Measurements from ENCODE around the gene CFAP141. TPM values are rescaled to one million over a fixed set of nuclear protein-coding genes. Genes with fewer than 3 reads are reported as not detected.

CFAP141 gene
- total and polyA plus RNA-seq, 2 of the 13 experiments (the other 11 are each of a cell fraction or from before 2014, with no cell fraction given): not detected

DNA sequence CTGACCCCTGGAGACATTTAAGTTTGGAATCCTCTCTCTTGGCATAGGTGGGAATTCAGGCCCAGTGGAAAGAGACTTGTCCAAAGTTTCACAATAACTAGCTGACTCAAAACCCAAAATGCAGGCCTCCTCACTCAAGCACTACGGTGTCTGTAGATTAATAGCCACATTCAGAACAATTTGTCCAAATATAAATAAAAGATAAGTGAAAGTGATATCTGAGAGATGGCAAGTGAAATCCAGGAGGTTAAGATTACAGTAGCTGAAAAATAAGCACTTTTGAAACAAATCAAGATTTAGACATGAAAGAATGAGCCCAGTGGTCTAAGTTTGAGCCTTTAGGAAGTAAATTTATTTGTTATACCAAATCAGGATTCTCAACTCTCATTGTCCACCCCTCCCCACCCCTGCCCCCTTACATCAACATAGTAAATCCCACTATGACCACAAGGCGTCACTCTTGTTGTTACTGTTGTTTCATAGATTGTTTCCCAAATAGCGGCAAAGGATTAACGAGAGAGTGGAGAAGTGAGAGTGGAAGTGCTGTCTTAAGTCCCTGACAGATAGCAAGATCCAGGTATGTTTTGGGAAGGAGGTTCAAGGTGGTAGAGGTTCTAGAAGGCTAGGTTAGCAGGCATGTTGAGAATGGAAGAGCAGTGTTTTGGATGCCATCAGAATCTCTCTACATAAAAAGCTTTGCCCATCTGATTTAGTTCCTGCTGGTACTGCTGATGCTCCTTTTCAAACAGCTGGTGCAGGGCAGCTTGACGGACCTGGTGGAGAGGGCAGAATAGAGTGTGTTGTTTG lies 7.2 kb downstream of the CFAP141 start (continued):
- TF ChIP-seq, protein P1, sequence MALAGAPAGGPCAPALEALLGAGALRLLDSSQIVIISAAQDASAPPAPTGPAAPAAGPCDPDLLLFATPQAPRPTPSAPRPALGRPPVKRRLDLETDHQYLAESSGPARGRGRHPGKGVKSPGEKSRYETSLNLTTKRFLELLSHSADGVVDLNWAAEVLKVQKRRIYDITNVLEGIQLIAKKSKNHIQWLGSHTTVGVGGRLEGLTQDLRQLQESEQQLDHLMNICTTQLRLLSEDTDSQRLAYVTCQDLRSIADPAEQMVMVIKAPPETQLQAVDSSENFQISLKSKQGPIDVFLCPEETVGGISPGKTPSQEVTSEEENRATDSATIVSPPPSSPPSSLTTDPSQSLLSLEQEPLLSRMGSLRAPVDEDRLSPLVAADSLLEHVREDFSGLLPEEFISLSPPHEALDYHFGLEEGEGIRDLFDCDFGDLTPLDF (CRISPR knock-in tag; IDR thresholded peaks at IDR 0.05): no peak
- TF ChIP-seq CHCHD3 (CRISPR knock-in tag; IDR thresholded peaks at IDR 0.05) (no peak), KDM3A (CRISPR knock-in tag; IDR thresholded peaks at IDR 0.05; ENCODE audit: low read depth) (no peak), SMAD3 (CRISPR knock-in tag; IDR thresholded peaks at IDR 0.05) (no peak), SMC3 (IDR thresholded peaks at IDR 0.05; ENCODE audit: low read length) (peak; percentile 59; the same call in 1 of the 2 replicates), NCOA5 (CRISPR knock-in tag; IDR thresholded peaks at IDR 0.05) (no peak), RFXAP (CRISPR knock-in tag; IDR thresholded peaks at IDR 0.05; ENCODE audit: borderline replicate concordance) (no peak), RFX5 (IDR thresholded peaks at IDR 0.05; ENCODE audit: low read depth, low read length) (no peak), SRY (CRISPR knock-in tag; IDR thresholded peaks at IDR 0.05) (no peak), MAZ (IDR thresholded peaks at IDR 0.05; ENCODE audit: borderline replicate concordance, low read depth, low read length) (peak; percentile 38; the same call in 1 of the 2 replicates), MAZ (CRISPR knock-in tag; IDR thresholded peaks at IDR 0.05; ENCODE audit: low read depth) (no peak), ZNF780A (CRISPR knock-in tag; IDR thresholded peaks at IDR 0.05) (no peak), FLYWCH1 (CRISPR knock-in tag; IDR thresholded peaks at IDR 0.05) (no peak), ZNF720 (CRISPR knock-in tag; IDR thresholded peaks at IDR 0.05) (no peak), ZSCAN21 (CRISPR knock-in tag; IDR thresholded peaks at IDR 0.05; ENCODE audit: borderline replicate concordance) (no peak), HOXD1 (CRISPR knock-in tag; IDR thresholded peaks at IDR 0.05) (no peak), ZC3H13 (CRISPR knock-in tag; IDR thresholded peaks at IDR 0.05) (no peak)
- TF ChIP-seq, protein P2, sequence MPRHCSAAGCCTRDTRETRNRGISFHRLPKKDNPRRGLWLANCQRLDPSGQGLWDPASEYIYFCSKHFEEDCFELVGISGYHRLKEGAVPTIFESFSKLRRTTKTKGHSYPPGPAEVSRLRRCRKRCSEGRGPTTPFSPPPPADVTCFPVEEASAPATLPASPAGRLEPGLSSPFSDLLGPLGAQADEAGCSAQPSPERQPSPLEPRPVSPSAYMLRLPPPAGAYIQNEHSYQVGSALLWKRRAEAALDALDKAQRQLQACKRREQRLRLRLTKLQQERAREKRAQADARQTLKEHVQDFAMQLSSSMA (CRISPR knock-in tag; IDR thresholded peaks at IDR 0.05): 0 out of 2 replicates have a peak, but pooled peaks have one; percentile 32
- TF ChIP-seq, protein P3, sequence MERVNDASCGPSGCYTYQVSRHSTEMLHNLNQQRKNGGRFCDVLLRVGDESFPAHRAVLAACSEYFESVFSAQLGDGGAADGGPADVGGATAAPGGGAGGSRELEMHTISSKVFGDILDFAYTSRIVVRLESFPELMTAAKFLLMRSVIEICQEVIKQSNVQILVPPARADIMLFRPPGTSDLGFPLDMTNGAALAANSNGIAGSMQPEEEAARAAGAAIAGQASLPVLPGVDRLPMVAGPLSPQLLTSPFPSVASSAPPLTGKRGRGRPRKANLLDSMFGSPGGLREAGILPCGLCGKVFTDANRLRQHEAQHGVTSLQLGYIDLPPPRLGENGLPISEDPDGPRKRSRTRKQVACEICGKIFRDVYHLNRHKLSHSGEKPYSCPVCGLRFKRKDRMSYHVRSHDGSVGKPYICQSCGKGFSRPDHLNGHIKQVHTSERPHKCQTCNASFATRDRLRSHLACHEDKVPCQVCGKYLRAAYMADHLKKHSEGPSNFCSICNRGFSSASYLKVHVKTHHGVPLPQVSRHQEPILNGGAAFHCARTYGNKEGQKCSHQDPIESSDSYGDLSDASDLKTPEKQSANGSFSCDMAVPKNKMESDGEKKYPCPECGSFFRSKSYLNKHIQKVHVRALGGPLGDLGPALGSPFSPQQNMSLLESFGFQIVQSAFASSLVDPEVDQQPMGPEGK (CRISPR knock-in tag; IDR thresholded peaks at IDR 0.05): peak; percentile 26; the same call in 1 of the 2 replicates
- TF ChIP-seq, protein P4, sequence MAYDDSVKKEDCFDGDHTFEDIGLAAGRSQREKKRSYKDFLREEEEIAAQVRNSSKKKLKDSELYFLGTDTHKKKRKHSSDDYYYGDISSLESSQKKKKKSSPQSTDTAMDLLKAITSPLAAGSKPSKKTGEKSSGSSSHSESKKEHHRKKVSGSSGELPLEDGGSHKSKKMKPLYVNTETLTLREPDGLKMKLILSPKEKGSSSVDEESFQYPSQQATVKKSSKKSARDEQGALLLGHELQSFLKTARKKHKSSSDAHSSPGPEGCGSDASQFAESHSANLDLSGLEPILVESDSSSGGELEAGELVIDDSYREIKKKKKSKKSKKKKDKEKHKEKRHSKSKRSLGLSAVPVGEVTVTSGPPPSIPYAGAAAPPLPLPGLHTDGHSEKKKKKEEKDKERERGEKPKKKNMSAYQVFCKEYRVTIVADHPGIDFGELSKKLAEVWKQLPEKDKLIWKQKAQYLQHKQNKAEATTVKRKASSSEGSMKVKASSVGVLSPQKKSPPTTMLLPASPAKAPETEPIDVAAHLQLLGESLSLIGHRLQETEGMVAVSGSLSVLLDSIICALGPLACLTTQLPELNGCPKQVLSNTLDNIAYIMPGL (CRISPR knock-in tag; IDR thresholded peaks at IDR 0.05; ENCODE audit: borderline replicate concordance in 1 of 2, low read depth in 1 of 2): no peak

All from HepG2 (cell line).